Spleen (tissue), 11 donors: ENCODE data around the gene SV2A. TPM values are rescaled to one million over a fixed set of nuclear protein-coding genes. Genes with fewer than 3 reads are reported as not detected.
A peak's percentile ranks its signal among the peaks of the same experiment; 100 is the strongest.
"Not testable (repeated sequence)": the region's sequence is repeated elsewhere in the genome, so short reads cannot be mapped to it uniquely, and the experiment has no call there.

Experiments
- DNase-seq: peaks from one replicate; pipeline ENCODE4 v3.0.0-alpha.2; 2020
- H3K27ac ChIP-seq, 8 donors: fragments of 200-600 bp; sonication (generic) in 7 of 8; 1 replicate in 4 of 8; 2 replicates in 4 of 8; pipeline versions ENCODE4 v1.5.0 to v1.8.0; 2016 to 2021; ENCODE audit warnings: inconsistent platforms in 4 of 8, mild to moderate bottlenecking in 4 of 8, moderate library complexity in 1 of 8
- H3K27me3 ChIP-seq, 7 donors: fragments of 200-600 bp; sonication (generic) in 6 of 7; replicated peaks in 1 of 7; 1 replicate in 4 of 7; 2 replicates in 3 of 7; pipeline versions ENCODE4 v1.5.0 to v1.8.0; 2016 to 2021; ENCODE audit warnings: inconsistent platforms in 3 of 7, mild to moderate bottlenecking in 1 of 7
- H3K36me3 ChIP-seq, 6 donors: fragments of 200-600 bp; sonication (generic) in 5 of 6; 1 replicate in 4 of 6; 2 replicates in 2 of 6; pipeline versions ENCODE4 v1.5.0 to v1.8.0; 2016 to 2021; ENCODE audit warnings: inconsistent platforms in 2 of 6
- H3K4me1 ChIP-seq, 6 donors: fragments of 200-600 bp; sonication (generic) in 5 of 6; 1 replicate in 3 of 6; 2 replicates in 3 of 6; pipeline versions ENCODE4 v1.5.0 to v1.8.0; 2016 to 2021; ENCODE audit warnings: inconsistent platforms in 3 of 6
- H3K4me3 ChIP-seq, 8 donors: fragments of 200-600 bp; sonication (generic) in 7 of 8; 1 replicate in 4 of 8; 2 replicates in 4 of 8; pipeline versions ENCODE4 v1.5.0 to v1.8.0; 2016 to 2021; ENCODE audit warnings: inconsistent platforms in 4 of 8, mild to moderate bottlenecking in 4 of 8, moderate library complexity in 2 of 8
- H3K9me3 ChIP-seq, 8 donors: fragments of 200-600 bp; sonication (generic) in 7 of 8; 1 replicate in 4 of 8; 2 replicates in 4 of 8; pipeline versions ENCODE4 v1.5.0 to v1.8.0; 2016 to 2021; ENCODE audit warnings: inconsistent platforms in 4 of 8
- CTCF ChIP-seq, 11 experiments: fragments of 200-600 bp in 7 of 11; fragments of 450-650 bp in 4 of 11; sonication (generic) in 4 of 11; IDR thresholded peaks in 8 of 11; conservative IDR thresholded peaks in 3 of 11; 1 replicate in 7 of 11; 2 replicates in 4 of 11; pipeline versions ENCODE4 v1.4.0 to v1.8.0; 2016 to 2021; ENCODE audit warnings: antibody characterized with exemption in 11 of 11, inconsistent platforms in 4 of 11, mild to moderate bottlenecking in 1 of 11
- POLR2A ChIP-seq, 3 donors: fragments of 450-650 bp; IDR thresholded peaks; one replicate each; pipeline ENCODE4 v1.5.1; 2017; ENCODE audit warnings: antibody characterized with exemption in 3 of 3, mild to moderate bottlenecking in 1 of 3
- POLR2AphosphoS5 ChIP-seq, 3 donors: sonication (generic); formaldehyde crosslinking; IDR thresholded peaks; one replicate each; pipeline ENCODE4 v1.5.1; 2017; ENCODE audit warnings: antibody characterized with exemption in 3 of 3
- WGBS, 5 donors: extraction: QIAGEN DNeasy Blood & Tissue Kit in 3 of 5; methylation state at CpG; one replicate each; pipeline versions ENCODE4 v1.1.5 to v1.1.7; 2013 to 2018; 5-methylcytosine and 5-hydroxymethylcytosine counted together
- intact Hi-C: fragments of 100-400 bp; cut with DNase I; formaldehyde crosslinking; loops from one replicate; pipeline ENCODE4 v1.15.0; 2023; ENCODE audit warnings: low total_unique reads
- polyA plus RNA-seq, 3 donors: library from polyadenylated mRNA; stranded (reverse); fragments of 200-250 nt; gene quantifications; one replicate each; pipeline ENCODE4 v1.2.1, GENCODE V29; 2013
- total RNA-seq, 7 donors: library from RNA; depleted of rRNA in 3 of 7; stranded (reverse); fragments of >200 nt in 3 of 7; fragmentation: NEBNext Ultra II Directional in 4 of 7; extraction: Animal tissue kit (Norgen Biotek cat#: 25700) in 4 of 7; gene quantifications; one replicate each; pipeline versions ENCODE4 v1.1.0 to v1.2.1, GENCODE V29; 2016 to 2021
- donor health status: healthy with polysubstance abuse.
- donor health status: DM: no; HTN: no; CAD: no; lungs with moderate emphysema.
- donor health status: DM: no; HTN: no; CAD: no.
- donor health status: Bipolar disorder and iron deficiency.
- donor health status: healthy.
- donor health status: DM: no; HTN: no; CAD: no.
- donor health status: DM: yes; HTN: yes; CAD: no.

Gene SV2A
- total and polyA plus RNA-seq, 10 donors: 0.43 to 3.7 (median 1.9) TPM

DNA sequence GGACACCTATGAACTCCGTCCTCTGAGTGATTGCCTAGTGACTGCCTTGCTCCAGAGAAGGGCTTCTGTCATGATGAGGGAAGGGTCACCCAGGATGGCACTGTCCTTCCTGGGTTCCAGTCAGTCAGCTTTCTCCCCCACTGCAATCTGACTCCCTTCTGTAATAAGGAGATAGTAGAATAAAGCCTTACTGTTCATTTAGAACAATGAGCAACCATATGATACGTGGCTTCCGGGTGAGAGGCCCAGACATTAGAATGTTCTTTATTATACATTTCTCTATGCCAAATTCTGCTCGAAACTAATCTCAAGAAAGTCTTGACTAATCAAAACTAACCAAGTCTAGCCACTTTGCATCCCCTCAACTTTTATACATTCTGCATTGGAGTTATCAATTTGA, 27.6 kb upstream of the SV2A start:
- Histone ChIP-seq H3K27ac (no peak overlapping the region), H3K4me3 (no peak overlapping the region), H3K4me1 (peaks cover 3 to 12% (median 7%) of the 10 kb centered on the region in 6 donors), H3K36me3 (peaks cover 0 to 69% (median 30%) of the 10 kb centered on the region in 6 donors), H3K9me3 (no peaks in the 10 kb centered on the region), H3K27me3 (no peaks in the 10 kb centered on the region)
- WGBS, 5 donors: 92 to 98% (median 93%) methylated on average over 4 of the region's 4 CpGs
- TF ChIP-seq POLR2A (IDR thresholded peaks at IDR 0.05): no peak
- TF ChIP-seq POLR2AphosphoS5 (IDR thresholded peaks at IDR 0.05): no peak
- TF ChIP-seq CTCF (IDR thresholded peaks at IDR 0.05 in 8 of 11, conservative IDR thresholded peaks at IDR 0.05 in 3 of 11): no peak
- no peak for DNase-seq
- intact Hi-C loops: no loop called here

DNA sequence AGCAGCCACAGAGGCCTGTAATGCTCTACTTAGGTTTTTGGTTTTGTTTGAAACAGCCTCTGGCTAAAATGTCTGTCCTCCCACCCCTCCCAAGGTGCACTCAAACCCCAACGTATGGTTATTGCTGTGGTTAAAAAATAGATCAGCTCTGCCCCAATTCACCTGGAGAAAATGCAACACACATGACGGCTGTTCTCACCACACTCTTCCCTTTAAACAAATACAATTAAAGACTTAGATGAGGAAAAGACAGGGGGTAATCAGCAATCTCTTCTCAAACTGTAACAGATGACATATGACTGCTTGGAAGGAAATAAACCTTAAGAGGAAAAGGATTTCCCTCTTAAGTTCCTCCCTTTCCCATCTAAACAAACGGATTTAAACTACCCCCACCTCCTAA, 25.2 kb upstream of the SV2A start:
- Histone ChIP-seq H3K27ac (peak overlapping the region in 6 of 8 donors; percentile 3 to 64 (median 32)), H3K4me1 (peaks cover 4 to 31% (median 21%) of the 10 kb centered on the region in 6 donors), H3K4me3 (no peak overlapping the region), H3K36me3 (peaks cover 0 to 45% (median 21%) of the 10 kb centered on the region in 6 donors), H3K9me3 (no peaks in the 10 kb centered on the region), H3K27me3 (no peaks in the 10 kb centered on the region)
- no peak for DNase-seq
- intact Hi-C loops: no loop called here
- no peak for TF ChIP-seq POLR2AphosphoS5 (IDR thresholded peaks at IDR 0.05)
- TF ChIP-seq POLR2A (IDR thresholded peaks at IDR 0.05): no peak
- no peak for TF ChIP-seq CTCF (IDR thresholded peaks at IDR 0.05 in 8 of 11, conservative IDR thresholded peaks at IDR 0.05 in 3 of 11)
- 35 to 50% (median 39%) methylated on average over 3 of the region's 3 CpGs for WGBS, 5 donors

DNA sequence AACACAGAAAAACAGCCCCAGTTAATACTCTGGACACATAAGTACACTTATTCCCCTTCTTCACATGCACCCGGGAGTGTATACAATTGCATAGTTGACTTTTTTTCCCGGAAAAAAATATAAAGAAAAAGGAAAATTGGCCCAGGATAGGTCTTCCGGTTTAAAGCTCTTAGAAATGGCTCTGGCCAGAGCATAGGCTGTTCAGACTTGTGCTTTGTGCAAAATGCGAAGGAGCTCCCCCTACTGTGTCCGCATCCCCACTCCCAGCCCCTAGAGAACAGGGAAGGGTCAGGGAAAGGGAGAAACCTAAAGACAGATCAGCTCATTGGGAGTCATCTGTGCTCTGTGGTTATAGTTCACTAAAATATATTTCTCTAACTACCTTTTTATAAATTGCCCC, 24.6 kb upstream of the SV2A start:
- no peak overlapping the region for H3K4me3 ChIP-seq
- intact Hi-C loops: no loop called here
- WGBS, 5 donors: 48 to 60% (median 56%) methylated on average over 5 of the region's 5 CpGs
- H3K9me3 ChIP-seq: no peaks in the 10 kb centered on the region
- no peaks in the 10 kb centered on the region for H3K27me3 ChIP-seq
- DNase-seq: no peak
- TF ChIP-seq CTCF (IDR thresholded peaks at IDR 0.05 in 8 of 11, conservative IDR thresholded peaks at IDR 0.05 in 3 of 11): peak in 1 of 11 experiments; percentile 22
- no peak for TF ChIP-seq POLR2AphosphoS5 (IDR thresholded peaks at IDR 0.05)
- peaks cover 4 to 38% (median 28%) of the 10 kb centered on the region in 6 donors for H3K4me1 ChIP-seq
- H3K27ac ChIP-seq: peak overlapping the region in 6 of 8 donors; percentile 3 to 64 (median 32)
- peaks cover 0 to 39% (median 21%) of the 10 kb centered on the region in 6 donors for H3K36me3 ChIP-seq

GRCh38 chr1:149940427-149940826, 22.8 kb upstream of the SV2A start:
- DNase-seq: no peak
- Histone ChIP-seq H3K9me3 (no peaks in the 10 kb centered on the region), H3K27me3 (no peaks in the 10 kb centered on the region), H3K4me3 (no peak overlapping the region), H3K36me3 (peaks cover 0 to 21% (median 13%) of the 10 kb centered on the region in 6 donors), H3K4me1 (peaks cover 4 to 54% (median 33%) of the 10 kb centered on the region in 6 donors), H3K27ac (peak overlapping the region in 1 of 8 donors; percentile 77)
- intact Hi-C loops: no loop called here
- 86 to 96% (median 92%) methylated on average over 3 of the region's 3 CpGs for WGBS, 5 donors
- no peak for TF ChIP-seq POLR2A (IDR thresholded peaks at IDR 0.05)
- no peak for TF ChIP-seq POLR2AphosphoS5 (IDR thresholded peaks at IDR 0.05)
- no peak for TF ChIP-seq CTCF (IDR thresholded peaks at IDR 0.05 in 8 of 11, conservative IDR thresholded peaks at IDR 0.05 in 3 of 11)

- H3K36me3 ChIP-seq, DNase-seq, H3K9me3 ChIP-seq, intact Hi-C loops, H3K27me3 ChIP-seq: not testable (repeated sequence)
- peaks cover 4 to 55% (median 33%) of the 10 kb centered on the region in 6 donors for H3K4me1 ChIP-seq
- 79 to 93% (median 83%) methylated on average over 11 to 13 of the region's 13 CpGs for WGBS, 5 donors
- H3K4me3 ChIP-seq: peak overlapping the region in 1 of 8 donors; percentile 33
- peak overlapping the region in 5 of 8 donors; percentile 56 to 77 (median 65) for H3K27ac ChIP-seq
These were observed 21.0 kb upstream of the SV2A start for GRCh38 chr1:149938668-149939003.
